GM12878 (cell line): ENCODE data around the gene POU1F1. TPM values are rescaled to one million over a fixed set of nuclear protein-coding genes. Genes with fewer than 3 reads are reported as not detected.

Experiments
- ATAC-seq: fragments of 200-7000 bp; cut with Tn5 transposase; 3 replicates; pipeline ENCODE4 v1.9.1; 2020; ENCODE audit warnings: mild to moderate bottlenecking, moderate library complexity
- BruUV-seq: library from RNA; stranded (reverse); fragments of 400-500 nt; replicated peaks from 2 replicates; lab custom pipeline; 2021; lab: Mats Ljungman, UMichigan
- CTCF ChIA-PET: fragments of 300-600 bp; sonication (Branson Sonifier 250); formaldehyde crosslinking; extraction: SDS; loops from one replicate; lab custom pipeline; 2021; ENCODE audit warnings: inconsistent platforms; lab: Yijun Ruan, JAX
- POLR2A ChIA-PET: fragments of 350-600 bp; formaldehyde crosslinking; extraction: SDS; loops from one replicate; lab custom pipeline; 2021; ENCODE audit warnings: inconsistent platforms; lab: Charles Lee
- RAD21 ChIA-PET: fragments of 300-600 bp; sonication (Branson Sonifier 250); formaldehyde crosslinking; loops from one replicate; lab custom pipeline; 2023; ENCODE audit warnings: antibody characterized with exemption; ENCODE audit not compliant: unreplicated experiment; lab: Charles Lee
- SMC1A ChIA-PET: fragments of 300-600 bp; sonication (Branson Sonifier 250); formaldehyde crosslinking; loops from one replicate; lab custom pipeline; 2023; ENCODE audit not compliant: unreplicated experiment, uncharacterized antibody; lab: Charles Lee
- DNase-seq: peaks from one replicate; pipeline ENCODE4 v3.0.0-alpha.2; 2011; ENCODE audit warnings: low read depth, low spot score
- FAIRE-seq: peaks from 3 replicates; lab custom pipeline; 2011; peaks lifted over from hg19 to GRCh38; lab: Jason Lieb, UNC
- H2AFZ ChIP-seq: 2 replicates; pipeline ENCODE4 v1.6.0; 2011; ENCODE audit warnings: low read depth, low read length, control low read depth; ENCODE audit not compliant: control insufficient read depth
- H3K27ac ChIP-seq: 2 replicates; pipeline ENCODE4 v1.5.1; 2011; ENCODE audit warnings: control low read depth; ENCODE audit not compliant: control insufficient read depth, insufficient read depth
- H3K27me3 ChIP-seq, 2 experiments: replicated peaks in 1 of 2; 2 replicates each; pipeline versions ENCODE4 v1.6.0 to v1.6.1; 2011; ENCODE audit warnings: low read length in 1 of 2; ENCODE audit not compliant: control insufficient read depth in 2 of 2, insufficient read depth in 2 of 2
- H3K36me3 ChIP-seq, 2 experiments: 2 replicates each; pipeline ENCODE4 v1.5.1; 2011; ENCODE audit warnings: low read length in 1 of 2; ENCODE audit not compliant: control insufficient read depth in 2 of 2, insufficient read depth in 2 of 2
- H3K4me1 ChIP-seq: 2 replicates; pipeline ENCODE4 v1.6.1; 2011; ENCODE audit warnings: mild to moderate bottlenecking, low read length, moderate library complexity, mixed read lengths; ENCODE audit not compliant: control insufficient read depth, insufficient read depth
- H3K4me2 ChIP-seq: 2 replicates; pipeline ENCODE4 v1.6.0; 2011; ENCODE audit warnings: control low read depth; ENCODE audit not compliant: control insufficient read depth, insufficient read depth
- H3K4me3 ChIP-seq: fragments of 200-600 bp; sonication (generic); 2 replicates; pipeline ENCODE4 v1.5.1; 2016
- H3K79me2 ChIP-seq: 2 replicates; pipeline ENCODE4 v1.6.0; 2011; ENCODE audit warnings: low read length; ENCODE audit not compliant: control insufficient read depth, insufficient read depth
- H3K9ac ChIP-seq: 2 replicates; pipeline ENCODE4 v1.8.0; 2011; ENCODE audit warnings: low read length, control low read depth, mixed read lengths; ENCODE audit not compliant: control insufficient read depth, insufficient read depth
- H3K9me3 ChIP-seq: replicated peaks from 3 replicates; pipeline ENCODE4 v1.5.1; 2011; ENCODE audit warnings: mild to moderate bottlenecking, low read length; ENCODE audit not compliant: control insufficient read depth, insufficient read depth
- H4K20me1 ChIP-seq: 2 replicates; pipeline ENCODE4 v1.6.0; 2011; ENCODE audit not compliant: control insufficient read depth, insufficient read depth
- DPF2 ChIP-seq: fragments of 450-650 bp; IDR thresholded peaks from 2 replicates; pipeline ENCODE4 v1.6.1; 2017; ENCODE audit warnings: mild to moderate bottlenecking
- EED ChIP-seq: sonication (generic); IDR thresholded peaks from 2 replicates; pipeline ENCODE4 v1.6.1; 2016; ENCODE audit warnings: antibody characterized with exemption, low read depth
- FOS ChIP-seq: IDR thresholded peaks from 3 replicates; pipeline ENCODE4 v1.6.1; 2011; ENCODE audit warnings: borderline replicate concordance; ENCODE audit not compliant: insufficient read length; ENCODE audit errors: extremely low read depth
- HDAC6 ChIP-seq: fragments of 200-600 bp; sonication (generic); IDR thresholded peaks from one replicate; pipeline ENCODE4 v1.8.0; 2017; ENCODE audit warnings: antibody characterized with exemption; ENCODE audit not compliant: unreplicated experiment
- JUNB ChIP-seq: IDR thresholded peaks from 2 replicates; pipeline ENCODE4 v1.6.1; 2016; ENCODE audit warnings: antibody characterized with exemption, mild to moderate bottlenecking
- POLR2A ChIP-seq: IDR thresholded peaks from 2 replicates; pipeline ENCODE4 v1.6.1; 2011; ENCODE audit warnings: low read depth, mild to moderate bottlenecking, low read length
- POU2F2 ChIP-seq: IDR thresholded peaks from 3 replicates; pipeline ENCODE4 v1.6.1; 2011; ENCODE audit warnings: low read depth, mild to moderate bottlenecking, low read length, borderline replicate concordance
- RUNX3 ChIP-seq: IDR thresholded peaks from 2 replicates; pipeline ENCODE4 v1.6.1; 2012; ENCODE audit warnings: low read length, inconsistent platforms
- SIX5 ChIP-seq: IDR thresholded peaks from 2 replicates; pipeline ENCODE4 v1.6.1; 2011; ENCODE audit warnings: mild to moderate bottlenecking, low read depth, low read length, moderate library complexity; ENCODE audit not compliant: severe bottlenecking
- STAT3 ChIP-seq: IDR thresholded peaks from 2 replicates; pipeline ENCODE4 v1.6.1; 2011; ENCODE audit warnings: low read depth, low read length, improper control_type of control experiment
- TBL1XR1 ChIP-seq: IDR thresholded peaks from 2 replicates; pipeline ENCODE4 v1.6.1; 2012; ENCODE audit warnings: low read depth, low read length, improper control_type of control experiment
- ZNF274 ChIP-seq: IDR thresholded peaks from one replicate; pipeline ENCODE4 v1.8.0; 2011; ENCODE audit not compliant: insufficient read length, insufficient read depth
- ZNF384 ChIP-seq: IDR thresholded peaks from 2 replicates; pipeline ENCODE4 v1.6.1; 2012; ENCODE audit warnings: low read depth, mild to moderate bottlenecking, low read length, improper control_type of control experiment, borderline replicate concordance
- WGBS: methylation state at CpG from one replicate; pipeline ENCODE4 v1.1.6; 2016; ENCODE audit warnings: low lambda C conversion rate; ENCODE audit not compliant: insufficient replicate concordance, insufficient coverage; ENCODE audit errors: missing lambda C conversion rate; 5-methylcytosine and 5-hydroxymethylcytosine counted together
- in situ Hi-C: fragments of 300-500 bp; cut with MboI; formaldehyde crosslinking; loops from 9 replicates; pipeline ENCODE4 v1.14.3; 2018; ENCODE audit warnings: mixed read lengths
- intact Hi-C: fragments of 100-400 bp; cut with micrococcal nuclease; formaldehyde crosslinking; loops from one replicate; pipeline ENCODE4 v1.14.2; 2022; ENCODE audit not compliant: unreplicated experiment
- polyA plus RNA-seq, 11 experiments: library from polyadenylated mRNA; depleted of rRNA in 4 of 11; unstranded in 6 of 11; stranded (reverse) in 5 of 11; fragments of >200 nt; fragmentation: Nextera tagmentation in 4 of 11; fragmentation: Illumina TruSeq in 1 of 11; extraction: Ambion mirVana in 4 of 11; extraction: Trizol in 1 of 11; gene quantifications; 1 replicate in 1 of 11; 2 replicates in 10 of 11; pipeline versions ENCODE4 v1.2.1 to v1.2.3, GENCODE V29; 2011 to 2016; ENCODE audit warnings: inconsistent platforms in 2 of 11, missing spikeins in 2 of 11, low read depth in 1 of 11
- total RNA-seq, 4 experiments: library from RNA; depleted of rRNA in 3 of 4; stranded (reverse); fragments of >200 nt in 3 of 4; fragmentation: Illumina TruSeq in 1 of 4; extraction: Trizol in 1 of 4; gene quantifications; 2 replicates each; pipeline versions ENCODE4 v1.2.1 to v1.2.3, GENCODE V29; 2013 to 2021
- TF ChIP-seq, protein P1 (sequence below), 3 experiments: IDR thresholded peaks in 2 of 3; conservative IDR thresholded peaks in 1 of 3; 2 replicates each; pipeline ENCODE4 v1.5.1; 2011; ENCODE audit warnings: low read depth in 3 of 3, low read length in 3 of 3, mild to moderate bottlenecking in 3 of 3, control low read depth in 2 of 3, moderate library complexity in 2 of 3, inconsistent platforms in 1 of 3, mixed read lengths in 1 of 3; ENCODE audit not compliant: control insufficient read depth in 2 of 3, insufficient read depth in 1 of 3; ENCODE audit errors: extremely low read depth in 1 of 3
- TF ChIP-seq, protein P2 (sequence below): fragments of 450-650 bp; IDR thresholded peaks from 2 replicates; pipeline ENCODE4 v1.6.1; 2017; ENCODE audit warnings: antibody characterized with exemption, mild to moderate bottlenecking, moderate library complexity

The POU1F1 gene
- total and polyA plus RNA-seq, 10 of the 15 experiments (the other 5 are each of a cell fraction or from before 2014, with no cell fraction given): 0.04 TPM; not detected in 9

DNA sequence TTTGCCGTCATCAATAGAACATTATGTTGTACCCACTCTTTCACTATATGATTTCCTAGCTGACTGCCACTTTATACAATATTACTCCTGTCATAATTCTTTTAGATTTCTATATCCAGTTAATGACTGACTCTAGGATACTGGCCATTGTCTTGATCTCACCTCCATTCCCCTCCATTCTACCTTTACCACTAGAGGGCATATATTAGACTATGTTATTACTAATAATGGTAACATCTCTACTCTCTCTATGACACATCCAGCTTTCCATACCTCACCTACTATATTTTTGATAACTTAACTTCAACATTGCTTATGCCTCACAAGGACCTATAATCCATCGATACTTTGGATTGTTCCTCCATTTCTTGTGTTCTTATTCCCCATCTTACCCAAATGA lies 31.4 kb upstream of the POU1F1 start:
- ChIA-PET POLR2A (no interaction called here), SMC1A (interaction anchor here (0.7 kb wide), 1 partner anchor 9 kb away, joined by 3 read pairs; no protein-coding TSS in a partner anchor), RAD21 (no interaction called here), CTCF (interaction anchor here (1.3 kb wide), 1 partner anchor 9 kb away, joined by 3 read pairs; no protein-coding TSS in a partner anchor)
- H3K4me1 ChIP-seq: no peaks in the 10 kb centered on the region
- in situ Hi-C loops: no loop called here
- intact Hi-C loops: no loop called here
- ATAC-seq (peak; percentile 84), FAIRE-seq (no peak), DNase-seq (no peak)
- BruUV-seq: no TSS peak
- H3K27me3 ChIP-seq: no peaks in the 10 kb centered on the region
- H3K4me2 ChIP-seq: no peak overlapping the region
- H2AFZ ChIP-seq: no peak overlapping the region
- no peaks in the 10 kb centered on the region for H3K79me2 ChIP-seq
- WGBS: 38% methylated on average over 2 of the region's 2 CpGs
- TF ChIP-seq JUNB (peak; percentile 58), POLR2A (no peak)
- TF ChIP-seq, protein P1, sequence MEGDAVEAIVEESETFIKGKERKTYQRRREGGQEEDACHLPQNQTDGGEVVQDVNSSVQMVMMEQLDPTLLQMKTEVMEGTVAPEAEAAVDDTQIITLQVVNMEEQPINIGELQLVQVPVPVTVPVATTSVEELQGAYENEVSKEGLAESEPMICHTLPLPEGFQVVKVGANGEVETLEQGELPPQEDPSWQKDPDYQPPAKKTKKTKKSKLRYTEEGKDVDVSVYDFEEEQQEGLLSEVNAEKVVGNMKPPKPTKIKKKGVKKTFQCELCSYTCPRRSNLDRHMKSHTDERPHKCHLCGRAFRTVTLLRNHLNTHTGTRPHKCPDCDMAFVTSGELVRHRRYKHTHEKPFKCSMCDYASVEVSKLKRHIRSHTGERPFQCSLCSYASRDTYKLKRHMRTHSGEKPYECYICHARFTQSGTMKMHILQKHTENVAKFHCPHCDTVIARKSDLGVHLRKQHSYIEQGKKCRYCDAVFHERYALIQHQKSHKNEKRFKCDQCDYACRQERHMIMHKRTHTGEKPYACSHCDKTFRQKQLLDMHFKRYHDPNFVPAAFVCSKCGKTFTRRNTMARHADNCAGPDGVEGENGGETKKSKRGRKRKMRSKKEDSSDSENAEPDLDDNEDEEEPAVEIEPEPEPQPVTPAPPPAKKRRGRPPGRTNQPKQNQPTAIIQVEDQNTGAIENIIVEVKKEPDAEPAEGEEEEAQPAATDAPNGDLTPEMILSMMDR (IDR thresholded peaks at IDR 0.05 in 2 of 3, conservative IDR thresholded peaks at IDR 0.05 in 1 of 3; ENCODE audit: control insufficient read depth in 2 of 3, extremely low read depth in 1 of 3, insufficient read depth in 1 of 3, low read depth in 3 of 3, low read length in 3 of 3): peak in 2 of 3 experiments; percentile 22; a peak in 3 of 6 replicates
- H3K36me3 ChIP-seq: no peaks in the 10 kb centered on the region
- H3K4me3 ChIP-seq: no peak overlapping the region
- no peak overlapping the region for H3K9ac ChIP-seq
- H4K20me1 ChIP-seq: no peaks in the 10 kb centered on the region
- no peaks in the 10 kb centered on the region for H3K9me3 ChIP-seq
- no peak overlapping the region for H3K27ac ChIP-seq

DNA sequence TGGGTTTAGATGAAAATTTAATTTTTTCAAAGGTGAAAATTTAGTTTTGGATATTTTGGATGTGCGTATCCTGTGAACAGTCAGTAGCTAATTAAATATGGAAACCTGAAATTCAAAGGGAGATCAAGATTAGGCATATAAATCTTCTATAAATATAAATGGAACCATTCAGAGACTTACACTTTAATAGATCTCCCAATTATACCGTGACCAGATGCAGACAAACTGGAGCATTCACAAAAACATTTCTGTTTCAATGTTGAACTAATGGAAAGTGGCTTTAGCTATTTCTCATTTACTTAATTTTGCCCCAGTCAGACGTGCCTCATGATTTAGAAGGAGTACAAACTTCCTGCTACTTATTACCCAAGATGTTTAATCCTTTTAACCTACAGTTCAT lies 29.1 kb upstream of the POU1F1 start:
- intact Hi-C loops (no loop called here), in situ Hi-C loops (no loop called here)
- no peaks in the 10 kb centered on the region for H4K20me1 ChIP-seq
- no peak overlapping the region for H3K9ac ChIP-seq
- no peaks in the 10 kb centered on the region for H3K4me1 ChIP-seq
- BruUV-seq: no TSS peak
- WGBS: 48% methylated on average over 3 of the region's 3 CpGs
- no peaks in the 10 kb centered on the region for H3K79me2 ChIP-seq
- H3K36me3 ChIP-seq: no peaks in the 10 kb centered on the region
- H3K27ac ChIP-seq: no peak overlapping the region
- DNase-seq (no peak), FAIRE-seq (no peak), ATAC-seq (no peak)
- H3K4me2 ChIP-seq: no peak overlapping the region
- H3K4me3 ChIP-seq: no peak overlapping the region
- SMC1A ChIA-PET: interaction anchor here (0.6 to 1.3 kb wide), 2 partner anchors 24 to 96 kb away, joined by 3 read pairs; no protein-coding TSS in a partner anchor
- no peak overlapping the region for H2AFZ ChIP-seq
- CTCF ChIA-PET: no interaction called here
- H3K9me3 ChIP-seq: no peaks in the 10 kb centered on the region
- no peaks in the 10 kb centered on the region for H3K27me3 ChIP-seq
- RAD21 ChIA-PET: no interaction called here
- POLR2A ChIA-PET: no interaction called here
- TF ChIP-seq EED: no peak
- TF ChIP-seq, protein P2, sequence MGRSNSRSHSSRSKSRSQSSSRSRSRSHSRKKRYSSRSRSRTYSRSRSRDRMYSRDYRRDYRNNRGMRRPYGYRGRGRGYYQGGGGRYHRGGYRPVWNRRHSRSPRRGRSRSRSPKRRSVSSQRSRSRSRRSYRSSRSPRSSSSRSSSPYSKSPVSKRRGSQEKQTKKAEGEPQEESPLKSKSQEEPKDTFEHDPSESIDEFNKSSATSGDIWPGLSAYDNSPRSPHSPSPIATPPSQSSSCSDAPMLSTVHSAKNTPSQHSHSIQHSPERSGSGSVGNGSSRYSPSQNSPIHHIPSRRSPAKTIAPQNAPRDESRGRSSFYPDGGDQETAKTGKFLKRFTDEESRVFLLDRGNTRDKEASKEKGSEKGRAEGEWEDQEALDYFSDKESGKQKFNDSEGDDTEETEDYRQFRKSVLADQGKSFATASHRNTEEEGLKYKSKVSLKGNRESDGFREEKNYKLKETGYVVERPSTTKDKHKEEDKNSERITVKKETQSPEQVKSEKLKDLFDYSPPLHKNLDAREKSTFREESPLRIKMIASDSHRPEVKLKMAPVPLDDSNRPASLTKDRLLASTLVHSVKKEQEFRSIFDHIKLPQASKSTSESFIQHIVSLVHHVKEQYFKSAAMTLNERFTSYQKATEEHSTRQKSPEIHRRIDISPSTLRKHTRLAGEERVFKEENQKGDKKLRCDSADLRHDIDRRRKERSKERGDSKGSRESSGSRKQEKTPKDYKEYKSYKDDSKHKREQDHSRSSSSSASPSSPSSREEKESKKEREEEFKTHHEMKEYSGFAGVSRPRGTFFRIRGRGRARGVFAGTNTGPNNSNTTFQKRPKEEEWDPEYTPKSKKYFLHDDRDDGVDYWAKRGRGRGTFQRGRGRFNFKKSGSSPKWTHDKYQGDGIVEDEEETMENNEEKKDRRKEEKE: no peak
- TF ChIP-seq RUNX3: no peak
- TF ChIP-seq POU2F2: no peak
- TF ChIP-seq ZNF274: no peak
- no peak for TF ChIP-seq SIX5
- no peak for TF ChIP-seq FOS
- TF ChIP-seq TBL1XR1: no peak
- no peak for TF ChIP-seq ZNF384
- no peak for TF ChIP-seq STAT3
- TF ChIP-seq DPF2: no peak
- no peak for TF ChIP-seq HDAC6
